A673 (cell line): ENCODE measurements around the gene RERE.

Source experiments
- EZH2 ChIP-seq: fragments of 200-600 bp; sonication (generic); IDR thresholded peaks from 2 replicates; pipeline ENCODE4 v1.6.1; 2017; ENCODE audit warnings: borderline replicate concordance, low read depth, mild to moderate bottlenecking, mixed read lengths, antibody characterized with exemption, low read length; ENCODE audit not compliant: poor library complexity, severe bottlenecking
- TF ChIP-seq, protein P1 (sequence below): fragments of 300-800, 200-600 bp; sonication (generic); conservative IDR thresholded peaks from 2 replicates; pipeline ENCODE4 v1.5.1; 2017; ENCODE audit warnings: low read depth, mild to moderate bottlenecking, antibody characterized with exemption, low read length, moderate library complexity, mixed read lengths

DNA sequence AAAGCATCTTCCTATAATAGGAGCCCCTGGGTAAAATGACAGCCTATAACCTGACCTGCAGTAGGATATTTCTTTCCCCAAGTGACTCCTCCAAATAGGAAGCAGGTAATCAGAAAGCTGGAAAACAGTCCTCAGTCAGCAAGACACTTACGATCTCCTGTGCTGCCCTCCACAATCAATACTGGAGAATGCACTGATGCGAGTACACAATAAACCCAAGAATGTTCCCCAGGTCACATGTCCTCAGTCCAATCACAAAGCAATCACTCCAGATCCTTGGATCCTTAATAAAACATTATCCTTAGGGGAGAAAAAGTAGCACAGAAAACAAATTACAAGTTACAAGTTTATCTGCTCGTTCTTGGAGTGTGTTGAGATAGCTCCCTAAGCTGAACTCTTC lies 266.4 kb downstream of the RERE start:
- TF ChIP-seq, protein P1, sequence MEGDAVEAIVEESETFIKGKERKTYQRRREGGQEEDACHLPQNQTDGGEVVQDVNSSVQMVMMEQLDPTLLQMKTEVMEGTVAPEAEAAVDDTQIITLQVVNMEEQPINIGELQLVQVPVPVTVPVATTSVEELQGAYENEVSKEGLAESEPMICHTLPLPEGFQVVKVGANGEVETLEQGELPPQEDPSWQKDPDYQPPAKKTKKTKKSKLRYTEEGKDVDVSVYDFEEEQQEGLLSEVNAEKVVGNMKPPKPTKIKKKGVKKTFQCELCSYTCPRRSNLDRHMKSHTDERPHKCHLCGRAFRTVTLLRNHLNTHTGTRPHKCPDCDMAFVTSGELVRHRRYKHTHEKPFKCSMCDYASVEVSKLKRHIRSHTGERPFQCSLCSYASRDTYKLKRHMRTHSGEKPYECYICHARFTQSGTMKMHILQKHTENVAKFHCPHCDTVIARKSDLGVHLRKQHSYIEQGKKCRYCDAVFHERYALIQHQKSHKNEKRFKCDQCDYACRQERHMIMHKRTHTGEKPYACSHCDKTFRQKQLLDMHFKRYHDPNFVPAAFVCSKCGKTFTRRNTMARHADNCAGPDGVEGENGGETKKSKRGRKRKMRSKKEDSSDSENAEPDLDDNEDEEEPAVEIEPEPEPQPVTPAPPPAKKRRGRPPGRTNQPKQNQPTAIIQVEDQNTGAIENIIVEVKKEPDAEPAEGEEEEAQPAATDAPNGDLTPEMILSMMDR, result no peak
- TF ChIP-seq EZH2, result no peak
